Endodermal cell (in vitro differentiated cells): ENCODE measurements around the gene EIF4E1B. TPM values are rescaled to one million over a fixed set of nuclear protein-coding genes. Genes with fewer than 3 reads are reported as not detected.

Experiments
- DNase-seq: peaks from one replicate; pipeline ENCODE4 v3.0.0-alpha.2; 2017
- H3K27ac ChIP-seq: 2 replicates; pipeline ENCODE4 v1.5.1; 2013; ENCODE audit warnings: mild to moderate bottlenecking, low read depth, low read length, moderate library complexity
- H3K27me3 ChIP-seq: 2 replicates; pipeline ENCODE4 v1.6.1; 2013; ENCODE audit warnings: mild to moderate bottlenecking, low read length, moderate library complexity; ENCODE audit not compliant: insufficient read depth, control insufficient read depth, poor library complexity, severe bottlenecking
- H3K36me3 ChIP-seq: 2 replicates; pipeline ENCODE4 v1.7.0; 2013; ENCODE audit warnings: mild to moderate bottlenecking, low read length, moderate library complexity; ENCODE audit not compliant: control insufficient read depth, insufficient read depth
- H3K4me1 ChIP-seq: one replicate; pipeline ENCODE4 v1.7.0; 2013; ENCODE audit warnings: low read length; ENCODE audit not compliant: control insufficient read depth, insufficient read depth
- H3K4me3 ChIP-seq: 2 replicates; pipeline ENCODE4 v1.5.1; 2013; ENCODE audit warnings: mild to moderate bottlenecking, low read length, moderate library complexity
- H3K9ac ChIP-seq: 2 replicates; pipeline ENCODE4 v1.6.1; 2013; ENCODE audit warnings: mild to moderate bottlenecking, low read length, moderate library complexity; ENCODE audit not compliant: poor library complexity, severe bottlenecking; ENCODE audit errors: extremely low read depth
- H3K9me3 ChIP-seq: 2 replicates; pipeline ENCODE4 v1.6.1; 2013; ENCODE audit warnings: mild to moderate bottlenecking, low read length, moderate library complexity; ENCODE audit not compliant: control insufficient read depth
- H3K27ac Mint-ChIP-seq: 2 replicates; pipeline ENCODE4 v1.8.0; 2020; ENCODE audit warnings: mixed read lengths
- H3K27me3 Mint-ChIP-seq: 2 replicates; pipeline ENCODE4 v1.8.0; 2021; ENCODE audit warnings: mild to moderate bottlenecking, mixed read lengths; ENCODE audit not compliant: insufficient read depth
- H3K36me3 Mint-ChIP-seq: 2 replicates; pipeline ENCODE4 v1.8.0; 2020; ENCODE audit warnings: low read depth, mixed read lengths
- H3K4me1 Mint-ChIP-seq: 2 replicates; pipeline ENCODE4 v1.8.0; 2020; ENCODE audit warnings: mixed read lengths
- H3K4me3 Mint-ChIP-seq: 2 replicates; pipeline ENCODE4 v1.8.0; 2020; ENCODE audit warnings: mild to moderate bottlenecking, moderate library complexity, mixed read lengths
- H3K9me3 Mint-ChIP-seq: 2 replicates; pipeline ENCODE4 v1.8.0; 2020; ENCODE audit warnings: mild to moderate bottlenecking, mixed read lengths
- CTCF ChIP-seq: fragments of 200-600 bp; sonication (generic); conservative IDR thresholded peaks from 2 replicates; pipeline ENCODE4 v1.5.0; 2021; ENCODE audit warnings: antibody characterized with exemption, mild to moderate bottlenecking
- WGBS, 2 experiments: methylation state at CpG; one replicate each; pipeline versions ENCODE4 v1.1.5 to v1.1.7; 2013; ENCODE audit warnings: missing lambda C conversion rate in 2 of 2, mixed read lengths in 1 of 2; ENCODE audit not compliant: insufficient coverage in 1 of 2, insufficient read length in 1 of 2; 5-methylcytosine and 5-hydroxymethylcytosine counted together
- total RNA-seq, 2 donors: library from RNA; stranded (reverse); fragmentation: NEBNext Ultra II Directional in 1 of 2; extraction: Animal tissue kit (Norgen Biotek cat#: 25700) in 1 of 2; gene quantifications; 2 replicates in 1 of 2; 3 replicates in 1 of 2; pipeline ENCODE4 v1.2.1, GENCODE V29; 2021

Gene EIF4E1B
- total RNA-seq, 2 donors from 2014 or later = 1.4 to 2.0 TPM

- Mint-ChIP-seq H3K36me3 (no peaks in the 10 kb centered on the region), H3K9me3 (no peaks in the 10 kb centered on the region), H3K27ac (no peak overlapping the region), H3K27me3 (peaks cover 84% of the 10 kb centered on the region), H3K4me1 (peaks cover 4% of the 10 kb centered on the region), H3K4me3 (no peak overlapping the region)
- Histone ChIP-seq H3K27me3 (peaks cover 62% of the 10 kb centered on the region), H3K36me3 (no peaks in the 10 kb centered on the region), H3K9ac (no peak overlapping the region), H3K27ac (no peak overlapping the region), H3K9me3 (no peaks in the 10 kb centered on the region), H3K4me3 (no peak overlapping the region), H3K4me1 (no peaks in the 10 kb centered on the region)
- no peak for DNase-seq
- WGBS, 2 experiments = 79 to 82% methylated on average over 6 of the region's 7 CpGs
- no peak for TF ChIP-seq CTCF
Measured at GRCh38 chr5:176616511-176616910, 14.0 kb upstream of the EIF4E1B start.

GRCh38 chr5:176618783-176619182 is 11.7 kb upstream of the EIF4E1B start:
- Histone ChIP-seq H3K9me3 (no peaks in the 10 kb centered on the region), H3K4me1 (no peaks in the 10 kb centered on the region), H3K9ac (no peak overlapping the region), H3K4me3 (no peak overlapping the region), H3K27me3 (peaks cover 72% of the 10 kb centered on the region), H3K36me3 (no peaks in the 10 kb centered on the region), H3K27ac (no peak overlapping the region)
- TF ChIP-seq CTCF = no peak
- peaks cover 4% of the 10 kb centered on the region for H3K4me1 Mint-ChIP-seq
- H3K36me3 Mint-ChIP-seq = no peaks in the 10 kb centered on the region
- H3K27me3 Mint-ChIP-seq = peaks cover 84% of the 10 kb centered on the region
- 65 to 67% methylated on average over 14 to 19 of the region's 19 CpGs for WGBS, 2 experiments
- DNase-seq = no peak
- H3K4me3 Mint-ChIP-seq = no peak overlapping the region
- no peak overlapping the region for H3K27ac Mint-ChIP-seq
- no peaks in the 10 kb centered on the region for H3K9me3 Mint-ChIP-seq

GRCh38 chr5:176619203-176619568 is 11.3 kb upstream of the EIF4E1B start:
- H3K4me3 ChIP-seq = no peak overlapping the region
- peaks cover 76% of the 10 kb centered on the region for H3K27me3 ChIP-seq
- Mint-ChIP-seq H3K4me1 (peaks cover 4% of the 10 kb centered on the region), H3K27me3 (peaks cover 86% of the 10 kb centered on the region), H3K4me3 (no peak overlapping the region), H3K9me3 (no peaks in the 10 kb centered on the region), H3K36me3 (no peaks in the 10 kb centered on the region), H3K27ac (no peak overlapping the region)
- WGBS, 2 experiments = 9 to 13% methylated on average over 21 to 31 of the region's 31 CpGs
- H3K36me3 ChIP-seq = no peaks in the 10 kb centered on the region
- DNase-seq = peak; percentile 98
- peak; percentile 60 for TF ChIP-seq CTCF
- H3K9ac ChIP-seq = no peak overlapping the region
- H3K27ac ChIP-seq = no peak overlapping the region
- H3K4me1 ChIP-seq = no peaks in the 10 kb centered on the region
- no peaks in the 10 kb centered on the region for H3K9me3 ChIP-seq
